Measurements from ENCODE around the gene EML4. TPM values are rescaled to one million over a fixed set of nuclear protein-coding genes. Genes with fewer than 3 reads are reported as not detected.

The EML4 gene
- total and polyA plus RNA-seq, 2 of the 13 experiments (the other 11 are each of a cell fraction or from before 2014, with no cell fraction given), result 243 to 476 TPM

DNA sequence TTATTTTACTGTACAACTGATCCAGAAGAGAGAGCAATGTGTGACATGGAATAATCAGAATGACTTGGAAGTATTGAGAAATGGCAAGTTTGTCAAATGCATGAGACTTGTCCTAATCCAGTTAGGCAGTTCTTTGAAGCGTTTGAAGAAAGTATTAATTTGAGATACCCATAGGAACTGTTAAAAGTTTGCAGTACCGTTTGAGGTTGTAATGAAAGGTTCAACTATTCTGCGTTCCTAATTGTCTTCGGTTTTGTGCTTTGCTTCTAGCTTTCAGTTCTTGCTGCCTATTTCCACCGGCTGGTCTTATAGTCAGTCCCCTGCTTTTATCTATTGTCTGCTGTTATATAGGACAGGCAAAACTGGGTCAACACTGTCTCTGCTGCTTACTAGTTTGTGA, 150.1 kb downstream of the EML4 start:
- Histone ChIP-seq H3K36me3 (replicated peaks in 1 of 2; ENCODE audit: control insufficient read depth in 1 of 2, insufficient read depth in 2 of 2, low read length in 2 of 2) (peaks cover 31 to 93% of the 10 kb centered on the region in 2 experiments), H3K4me1 (ENCODE audit: insufficient read depth, low read length) (peaks cover 22% of the 10 kb centered on the region), H4K20me1 (ENCODE audit: insufficient read depth, low read length) (peaks cover 32% of the 10 kb centered on the region), H3K9me3 (ENCODE audit: low read length) (no peaks in the 10 kb centered on the region), H3K27ac (ENCODE audit: extremely low read length, insufficient read depth, low read length) (no peak overlapping the region), H3K79me2 (ENCODE audit: insufficient read depth, low read length) (peaks cover 3% of the 10 kb centered on the region), H3K4me2 (ENCODE audit: low read depth, low read length) (no peak overlapping the region), H3K4me3 (replicated peaks in 1 of 3; ENCODE audit: insufficient read depth in 1 of 3, low read depth in 2 of 3, low read length in 3 of 3) (no peak overlapping the region), H3K9ac (ENCODE audit: insufficient read depth, low read depth, low read length) (no peak overlapping the region), H2AFZ (ENCODE audit: low read length) (no peak overlapping the region), H3K27me3 (ENCODE audit: control insufficient read depth in 1 of 2, insufficient read depth in 2 of 2, low read length in 2 of 2) (no peaks in the 10 kb centered on the region)
- DNase-seq (ENCODE audit: low spot score) (no peak), FAIRE-seq (no peak), ATAC-seq (no peak)
- WGBS (ENCODE audit: low lambda C conversion rate), result 96% methylated on average over 5 of the region's 5 CpGs
- BruUV-seq (replicated peaks), result no TSS peak
- ChIA-PET CTCF (ENCODE audit: low intra/inter-chr PET ratio, low total read pairs) (no interaction called here), POLR2A (no interaction called here)
- in situ Hi-C loops (cut with HindIII; ENCODE audit: extremely low pct_ligation_motif_present, low pct_unique_long_range_greater_than_20kb) (no loop called here), intact Hi-C loops (cut with micrococcal nuclease; ENCODE audit: unreplicated experiment) (no loop called here)
- TF ChIP-seq POLR2AphosphoS2 (IDR thresholded peaks at IDR 0.05; ENCODE audit: low read depth, low read length) (peak; percentile 25; the same call in 1 of the 2 replicates), ZNF382 (CRISPR knock-in tag; IDR thresholded peaks at IDR 0.05; ENCODE audit: borderline replicate concordance) (no peak), ZNF776 (CRISPR knock-in tag; IDR thresholded peaks at IDR 0.05) (no peak), RBM22 (optimal IDR thresholded peaks at IDR 0.05; ENCODE audit: low read length) (peak; percentile 87), ZNF431 (CRISPR knock-in tag; IDR thresholded peaks at IDR 0.05; ENCODE audit: borderline replicate concordance, low read depth) (no peak), ZNF430 (CRISPR knock-in tag; IDR thresholded peaks at IDR 0.05) (no peak), MAFG (CRISPR knock-in tag; IDR thresholded peaks at IDR 0.05) (no peak), BORCS8-MEF2B (CRISPR knock-in tag; IDR thresholded peaks at IDR 0.05) (no peak), NR2F6 (IDR thresholded peaks at IDR 0.05) (no peak), NR2F6 (CRISPR knock-in tag; IDR thresholded peaks at IDR 0.05) (no peak), PAX8 (CRISPR knock-in tag; IDR thresholded peaks at IDR 0.05; ENCODE audit: borderline replicate concordance) (no peak), KLF12 (CRISPR knock-in tag; IDR thresholded peaks at IDR 0.05; ENCODE audit: borderline replicate concordance) (no peak), SSRP1 (CRISPR knock-in tag; IDR thresholded peaks at IDR 0.05) (0 out of 2 replicates have a peak, but pooled peaks have one; percentile 58), HNRNPH1 (optimal IDR thresholded peaks at IDR 0.05; ENCODE audit: low read depth, low read length) (no peak), MYC (CRISPR knock-in tag; IDR thresholded peaks at IDR 0.05; ENCODE audit: borderline replicate concordance) (no peak), HOXA5 (CRISPR knock-in tag; IDR thresholded peaks at IDR 0.05) (no peak), ZFP36L1 (CRISPR knock-in tag; IDR thresholded peaks at IDR 0.05) (0 out of 2 replicates have a peak, but pooled peaks have one; percentile 39), ZNF724P (CRISPR knock-in tag; IDR thresholded peaks at IDR 0.05; ENCODE audit: borderline replicate concordance) (no peak), PAF1 (CRISPR knock-in tag; IDR thresholded peaks at IDR 0.05) (0 out of 2 replicates have a peak, but pooled peaks have one; percentile 82), HMG20A (CRISPR knock-in tag; IDR thresholded peaks at IDR 0.05; ENCODE audit: borderline replicate concordance) (no peak), ZNF280D (CRISPR knock-in tag; IDR thresholded peaks at IDR 0.05) (no peak)
- TF ChIP-seq, protein P1, sequence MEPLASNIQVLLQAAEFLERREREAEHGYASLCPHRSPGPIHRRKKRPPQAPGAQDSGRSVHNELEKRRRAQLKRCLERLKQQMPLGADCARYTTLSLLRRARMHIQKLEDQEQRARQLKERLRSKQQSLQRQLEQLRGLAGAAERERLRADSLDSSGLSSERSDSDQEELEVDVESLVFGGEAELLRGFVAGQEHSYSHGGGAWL (CRISPR knock-in tag; IDR thresholded peaks at IDR 0.05), result no peak
- TF ChIP-seq, protein P2, sequence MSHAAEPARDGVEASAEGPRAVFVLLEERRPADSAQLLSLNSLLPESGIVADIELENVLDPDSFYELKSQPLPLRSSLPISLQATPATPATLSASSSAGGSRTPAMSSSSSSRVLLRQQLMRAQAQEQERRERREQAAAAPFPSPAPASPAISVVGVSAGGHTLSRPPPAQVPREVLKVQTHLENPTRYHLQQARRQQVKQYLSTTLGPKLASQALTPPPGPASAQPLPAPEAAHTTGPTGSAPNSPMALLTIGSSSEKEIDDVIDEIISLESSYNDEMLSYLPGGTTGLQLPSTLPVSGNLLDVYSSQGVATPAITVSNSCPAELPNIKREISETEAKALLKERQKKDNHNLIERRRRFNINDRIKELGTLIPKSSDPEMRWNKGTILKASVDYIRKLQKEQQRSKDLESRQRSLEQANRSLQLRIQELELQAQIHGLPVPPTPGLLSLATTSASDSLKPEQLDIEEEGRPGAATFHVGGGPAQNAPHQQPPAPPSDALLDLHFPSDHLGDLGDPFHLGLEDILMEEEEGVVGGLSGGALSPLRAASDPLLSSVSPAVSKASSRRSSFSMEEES (CRISPR knock-in tag; IDR thresholded peaks at IDR 0.05), result no peak

Data from HepG2 (cell line).